ENCODE measurements around the gene SNX22.

- TF ChIP-seq CTCF (IDR thresholded peaks at IDR 0.05) = no peak
- TF ChIP-seq POLR2A (IDR thresholded peaks at IDR 0.05) = no peak
Measured at GRCh38 chr15:64146520-64146884, 5.0 kb upstream of the SNX22 start.

Data from right lobe of liver (tissue), 4 donors.